Measurements from ENCODE around the gene ALG9.

The ALG9 gene, protein sequence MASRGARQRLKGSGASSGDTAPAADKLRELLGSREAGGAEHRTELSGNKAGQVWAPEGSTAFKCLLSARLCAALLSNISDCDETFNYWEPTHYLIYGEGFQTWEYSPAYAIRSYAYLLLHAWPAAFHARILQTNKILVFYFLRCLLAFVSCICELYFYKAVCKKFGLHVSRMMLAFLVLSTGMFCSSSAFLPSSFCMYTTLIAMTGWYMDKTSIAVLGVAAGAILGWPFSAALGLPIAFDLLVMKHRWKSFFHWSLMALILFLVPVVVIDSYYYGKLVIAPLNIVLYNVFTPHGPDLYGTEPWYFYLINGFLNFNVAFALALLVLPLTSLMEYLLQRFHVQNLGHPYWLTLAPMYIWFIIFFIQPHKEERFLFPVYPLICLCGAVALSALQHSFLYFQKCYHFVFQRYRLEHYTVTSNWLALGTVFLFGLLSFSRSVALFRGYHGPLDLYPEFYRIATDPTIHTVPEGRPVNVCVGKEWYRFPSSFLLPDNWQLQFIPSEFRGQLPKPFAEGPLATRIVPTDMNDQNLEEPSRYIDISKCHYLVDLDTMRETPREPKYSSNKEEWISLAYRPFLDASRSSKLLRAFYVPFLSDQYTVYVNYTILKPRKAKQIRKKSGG

DNA sequence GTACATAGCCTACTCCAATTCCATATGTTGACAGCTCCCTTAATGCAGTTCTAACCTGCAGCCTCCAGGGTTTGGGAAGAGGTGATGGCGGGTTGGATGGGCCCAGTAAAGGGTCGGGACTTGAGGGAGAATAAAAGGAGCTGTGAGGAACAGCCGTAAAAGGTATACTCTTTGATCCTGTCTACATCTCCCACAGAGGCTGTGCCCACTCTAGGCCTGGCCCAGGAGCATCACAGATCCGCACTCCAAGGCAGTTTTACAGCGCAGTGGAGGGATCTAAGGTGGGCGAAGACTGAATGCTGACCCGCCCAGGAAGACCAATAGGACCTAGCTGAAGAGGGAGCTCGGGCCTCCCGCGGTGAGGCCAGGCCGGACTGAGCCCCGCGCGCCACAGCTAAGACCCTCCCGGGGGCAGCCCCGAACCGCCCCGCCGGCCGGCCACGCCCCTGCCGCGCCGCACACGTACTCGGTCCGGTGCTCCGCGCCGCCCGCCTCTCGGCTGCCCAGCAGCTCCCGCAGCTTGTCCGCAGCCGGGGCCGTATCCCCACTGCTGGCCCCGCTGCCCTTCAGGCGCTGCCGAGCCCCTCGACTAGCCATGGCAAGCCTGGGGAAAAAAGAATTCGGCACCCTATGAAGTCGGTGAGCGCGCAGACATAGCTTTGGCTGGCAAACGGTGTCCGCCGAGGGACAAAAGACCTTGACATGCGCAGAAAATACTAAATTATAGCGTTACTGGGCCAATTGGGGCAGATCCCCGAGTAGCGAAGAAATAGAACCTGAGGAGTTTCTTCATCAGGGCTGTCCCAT, at the start of gene ALG9:
Gene ALG9, minus strand, starts transcription at position 696 of the 807 bp plus-strand sequence. Its CDS starts 99 bp downstream, at position 597.
- peak; percentile 87 for TF ChIP-seq ZFX (IDR thresholded peaks at IDR 0.05)
- TF ChIP-seq, protein P1, sequence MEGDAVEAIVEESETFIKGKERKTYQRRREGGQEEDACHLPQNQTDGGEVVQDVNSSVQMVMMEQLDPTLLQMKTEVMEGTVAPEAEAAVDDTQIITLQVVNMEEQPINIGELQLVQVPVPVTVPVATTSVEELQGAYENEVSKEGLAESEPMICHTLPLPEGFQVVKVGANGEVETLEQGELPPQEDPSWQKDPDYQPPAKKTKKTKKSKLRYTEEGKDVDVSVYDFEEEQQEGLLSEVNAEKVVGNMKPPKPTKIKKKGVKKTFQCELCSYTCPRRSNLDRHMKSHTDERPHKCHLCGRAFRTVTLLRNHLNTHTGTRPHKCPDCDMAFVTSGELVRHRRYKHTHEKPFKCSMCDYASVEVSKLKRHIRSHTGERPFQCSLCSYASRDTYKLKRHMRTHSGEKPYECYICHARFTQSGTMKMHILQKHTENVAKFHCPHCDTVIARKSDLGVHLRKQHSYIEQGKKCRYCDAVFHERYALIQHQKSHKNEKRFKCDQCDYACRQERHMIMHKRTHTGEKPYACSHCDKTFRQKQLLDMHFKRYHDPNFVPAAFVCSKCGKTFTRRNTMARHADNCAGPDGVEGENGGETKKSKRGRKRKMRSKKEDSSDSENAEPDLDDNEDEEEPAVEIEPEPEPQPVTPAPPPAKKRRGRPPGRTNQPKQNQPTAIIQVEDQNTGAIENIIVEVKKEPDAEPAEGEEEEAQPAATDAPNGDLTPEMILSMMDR (conservative IDR thresholded peaks at IDR 0.05) = peak; percentile 48
- H3K27ac ChIP-seq = peak within 1 kb of the TSS; percentile 90

DNA sequence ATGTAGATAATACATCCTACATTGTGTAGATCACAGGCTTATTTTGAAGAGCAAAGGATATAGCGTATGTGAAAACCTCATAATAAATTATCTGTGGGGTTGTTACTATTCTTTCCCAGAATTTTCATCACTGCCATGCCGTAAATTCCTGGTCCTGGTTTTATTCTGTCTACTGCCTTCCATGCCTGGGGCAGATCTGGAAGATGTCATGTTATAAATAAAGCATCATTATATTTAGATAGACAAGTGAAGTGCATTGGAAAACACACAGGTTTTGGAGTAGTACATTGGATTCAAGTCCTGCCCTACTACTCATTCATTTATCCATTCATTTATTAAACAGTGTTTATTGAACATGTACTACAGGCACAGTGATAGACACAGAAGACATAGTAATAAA, 49.5 kb upstream of the ALG9 start:
- H3K27ac ChIP-seq = no peak overlapping the region
- no peak for TF ChIP-seq ZFX (IDR thresholded peaks at IDR 0.05)
- TF ChIP-seq, protein P1 (conservative IDR thresholded peaks at IDR 0.05) = no peak

DNA sequence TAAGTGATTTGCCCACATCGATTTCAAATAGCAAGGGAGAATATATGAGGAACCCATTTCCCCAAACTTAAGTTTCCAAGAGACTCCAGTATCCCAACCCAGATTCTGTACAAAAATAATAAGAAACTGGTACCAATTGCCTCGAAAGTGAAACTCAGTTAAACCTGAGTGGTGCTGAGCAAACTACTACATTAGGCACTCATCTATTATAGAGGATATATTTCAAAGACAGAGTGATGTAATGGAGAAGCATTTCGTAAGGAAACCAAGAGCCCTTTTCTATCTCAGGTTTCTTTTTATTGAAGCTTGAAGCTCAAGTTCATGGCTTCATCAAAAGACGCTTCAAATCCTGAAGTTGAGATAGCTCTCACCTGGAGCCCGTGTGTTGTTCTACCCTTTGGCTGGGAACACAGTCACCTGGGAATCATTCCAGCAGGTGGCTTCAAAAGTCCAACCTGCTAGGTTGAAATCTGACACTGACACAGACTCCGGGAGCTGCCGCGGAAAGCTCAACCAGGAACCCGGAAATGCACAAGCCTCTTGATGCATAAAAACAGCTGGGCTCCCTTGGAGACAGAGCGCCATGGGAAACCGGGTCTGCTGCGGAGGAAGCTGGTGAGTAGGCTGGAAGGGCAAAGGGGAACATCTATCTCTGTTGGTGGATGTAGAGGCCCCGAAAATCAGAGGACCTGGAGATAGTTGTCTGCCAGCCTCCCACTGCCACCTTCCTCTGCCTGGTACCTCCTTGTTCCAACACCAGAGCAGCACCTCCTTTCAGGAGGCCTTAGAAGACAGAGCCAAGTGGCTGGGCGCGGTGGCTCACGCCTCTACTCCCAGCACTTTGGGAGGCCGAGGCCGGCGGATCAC, 47.2 kb upstream of the ALG9 start, which contains the start of gene C11orf52:
Gene C11orf52, plus strand, starts transcription at position 524 of the 867 bp plus-strand sequence. Its CDS starts 60 bp downstream, at position 584.
- peak within 1 kb of the TSS; percentile 72 for H3K27ac ChIP-seq
- TF ChIP-seq, protein P1 (conservative IDR thresholded peaks at IDR 0.05) = no peak
- TF ChIP-seq ZFX (IDR thresholded peaks at IDR 0.05) = no peak

DNA sequence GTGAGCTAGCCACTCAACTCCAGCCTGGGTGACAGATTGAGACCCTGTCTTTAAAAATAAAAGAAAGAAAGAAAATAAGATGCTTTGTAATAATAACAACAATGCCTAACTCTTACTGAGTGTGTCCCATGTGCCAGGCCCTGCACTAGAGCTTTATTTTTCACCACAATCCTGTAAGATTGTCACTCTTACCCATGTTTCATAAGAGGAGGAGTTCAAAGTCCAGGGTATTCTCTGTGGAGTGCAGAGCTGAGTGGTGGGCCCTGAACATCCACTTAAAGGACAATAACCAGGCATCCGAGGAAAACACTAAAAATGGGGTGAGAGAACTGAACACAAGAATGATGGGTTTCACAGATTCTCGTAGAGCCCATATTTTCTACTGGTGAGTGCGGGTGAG, 46.4 kb upstream of the ALG9 start:
- no peak overlapping the region; the same call in 1 of the 2 replicates for H3K27ac ChIP-seq
- TF ChIP-seq, protein P1 (conservative IDR thresholded peaks at IDR 0.05) = no peak
- TF ChIP-seq ZFX (IDR thresholded peaks at IDR 0.05) = no peak

DNA sequence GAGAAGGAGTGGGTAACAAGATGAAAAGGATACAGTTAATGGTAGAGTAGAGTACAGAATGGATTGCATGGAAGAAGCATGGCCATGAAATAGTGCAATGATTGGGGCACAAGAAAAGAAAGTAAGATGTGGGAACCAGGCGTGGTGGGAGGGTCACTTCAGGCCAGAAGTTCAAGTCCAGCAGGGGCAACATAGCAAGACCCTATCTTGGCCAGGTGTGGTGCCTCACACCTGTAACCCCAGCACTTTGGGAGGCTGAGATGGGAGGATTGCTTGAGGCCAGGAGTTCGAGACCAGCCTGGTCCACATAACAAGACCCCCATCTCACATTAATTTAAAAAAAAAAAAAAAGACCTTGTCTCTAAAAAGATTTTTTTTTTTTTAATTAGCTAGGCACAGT, 45.9 kb upstream of the ALG9 start:
- no peak overlapping the region for H3K27ac ChIP-seq
- TF ChIP-seq ZFX (IDR thresholded peaks at IDR 0.05) = no peak
- TF ChIP-seq, protein P1 (conservative IDR thresholded peaks at IDR 0.05) = no peak

DNA sequence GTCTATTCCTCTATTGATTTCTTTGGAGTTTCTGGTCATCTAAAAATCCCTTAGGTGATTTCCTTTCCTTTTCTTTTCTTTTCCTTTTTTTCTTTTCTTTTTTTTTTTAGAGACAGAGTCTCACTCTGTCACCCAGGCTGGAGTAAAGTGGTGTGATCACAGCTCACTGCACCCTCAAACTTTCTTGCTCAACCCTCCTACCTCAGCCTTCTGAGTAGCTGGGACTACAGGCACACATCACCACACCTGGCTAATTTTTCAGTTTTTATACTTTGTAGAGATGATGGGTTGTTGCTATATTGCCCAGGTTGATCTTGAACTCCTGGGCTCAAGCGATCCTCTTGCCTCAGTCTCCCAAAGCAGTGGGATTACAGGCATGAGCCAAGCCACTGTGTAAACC, 45.4 kb upstream of the ALG9 start:
- TF ChIP-seq, protein P1 (conservative IDR thresholded peaks at IDR 0.05) = no peak
- TF ChIP-seq ZFX (IDR thresholded peaks at IDR 0.05) = no peak
- H3K27ac ChIP-seq = no peak overlapping the region

Data from C4-2B (cell line).